NCI-H510A (cell line): Measurements from ENCODE around the gene NECAB3.
"Not testable (repeated sequence)": the region's sequence is repeated elsewhere in the genome, so short reads cannot be mapped to it uniquely, and the experiment has no call there.

Source experiments
- DNase-seq: peaks from one replicate; lab custom pipeline; 2025; lab: John Stamatoyannopoulos, UW

The NECAB3 gene

GRCh38 chr20:33650111-33650752, 24.0 kb downstream of the NECAB3 start:
- no peak for DNase-seq

GRCh38 chr20:33649201-33649681, 25.0 kb downstream of the NECAB3 start:
- DNase-seq = peak; percentile 44

- DNase-seq = no peak
Measured at GRCh38 chr20:33648396-33649004, 25.7 kb downstream of the NECAB3 start.

- DNase-seq = no peak
Measured at GRCh38 chr20:33647603-33648395, 26.4 kb downstream of the NECAB3 start.

GRCh38 chr20:33646959-33647602, 27.1 kb downstream of the NECAB3 start:
- not testable (repeated sequence) for DNase-seq

- no peak for DNase-seq
Measured at GRCh38 chr20:33646191-33646590, 28.0 kb downstream of the NECAB3 start.

GRCh38 chr20:33645396-33645795, 28.8 kb downstream of the NECAB3 start:
- DNase-seq = no peak

- no peak for DNase-seq
Measured at GRCh38 chr20:33645072-33645358, 29.2 kb downstream of the NECAB3 start.

GRCh38 chr20:33644313-33645071, 29.7 kb downstream of the NECAB3 start:
- DNase-seq = no peak

GRCh38 chr20:33640287-33640686, 33.9 kb downstream of the NECAB3 start:
- DNase-seq = no peak

GRCh38 chr20:33636776-33637175, 37.5 kb downstream of the NECAB3 start:
- DNase-seq = no peak

- no peak for DNase-seq
Measured at GRCh38 chr20:33635341-33635740, 38.9 kb downstream of the NECAB3 start.

- not testable (repeated sequence) for DNase-seq
Measured at GRCh38 chr20:33631910-33632309, 42.3 kb downstream of the NECAB3 start.

GRCh38 chr20:33630507-33630906, 43.7 kb downstream of the NECAB3 start:
- no peak for DNase-seq

- DNase-seq = no peak
Measured at GRCh38 chr20:33629979-33630378, 44.2 kb downstream of the NECAB3 start.

- DNase-seq = no peak
Measured at GRCh38 chr20:33629533-33629932, 44.7 kb downstream of the NECAB3 start.

- no peak for DNase-seq
Measured at GRCh38 chr20:33627577-33628216, 46.5 kb downstream of the NECAB3 start.

GRCh38 chr20:33626190-33626589, 48.0 kb downstream of the NECAB3 start:
- no peak for DNase-seq

- no peak for DNase-seq
Measured at GRCh38 chr20:33624399-33624798, 49.8 kb downstream of the NECAB3 start.

GRCh38 chr20:33622705-33623365, 51.4 kb downstream of the NECAB3 start:
- DNase-seq = no peak
